Measurements from ENCODE around the gene PTX4.
A peak's percentile ranks its signal among the peaks of the same experiment; 100 is the strongest.
"Not testable (repeated sequence)": the region's sequence is repeated elsewhere in the genome, so short reads cannot be mapped to it uniquely, and the experiment has no call there.

PTX4 gene

GRCh38 chr16:1481906-1482835, 6.6 kb downstream of the PTX4 start:
- DNase-seq (ENCODE audit: low read depth) = no peak

- DNase-seq (ENCODE audit: low read depth) = not testable (repeated sequence)
These were observed 9.8 kb downstream of the PTX4 start for GRCh38 chr16:1478937-1479336.

GRCh38 chr16:1477033-1477432, 11.7 kb downstream of the PTX4 start:
- DNase-seq (ENCODE audit: low read depth) = no peak

GRCh38 chr16:1475552-1476114, 13.1 kb downstream of the PTX4 start:
- DNase-seq (ENCODE audit: low read depth) = no peak

GRCh38 chr16:1474796-1475551, 13.8 kb downstream of the PTX4 start, which contains the start of gene CLCN7:
CLCN7 (minus strand) TSS chr16:1475028; CDS start chr16:1474974, 54 bp downstream.
- DNase-seq (ENCODE audit: low read depth) = peak; percentile 79

GRCh38 chr16:1474082-1474795, 14.5 kb downstream of the PTX4 start:
- no peak for DNase-seq (ENCODE audit: low read depth)

- DNase-seq (ENCODE audit: low read depth) = no peak
These were observed 15.8 kb downstream of the PTX4 start for GRCh38 chr16:1472974-1473373.

- no peak for DNase-seq (ENCODE audit: low read depth)
These were observed 17.1 kb downstream of the PTX4 start for GRCh38 chr16:1471569-1472194.

- DNase-seq (ENCODE audit: low read depth) = no peak
These were observed 18.1 kb downstream of the PTX4 start for GRCh38 chr16:1470481-1471251.

- no peak for DNase-seq (ENCODE audit: low read depth)
These were observed 19.0 kb downstream of the PTX4 start for GRCh38 chr16:1469693-1470201.

- DNase-seq (ENCODE audit: low read depth) = not testable (repeated sequence)
These were observed 19.6 kb downstream of the PTX4 start for GRCh38 chr16:1469141-1469540.

GRCh38 chr16:1468426-1468810, 20.3 kb downstream of the PTX4 start:
- DNase-seq (ENCODE audit: low read depth) = no peak

GRCh38 chr16:1466968-1467521, 21.7 kb downstream of the PTX4 start:
- no peak for DNase-seq (ENCODE audit: low read depth)

- no peak for DNase-seq (ENCODE audit: low read depth)
These were observed 22.7 kb downstream of the PTX4 start for GRCh38 chr16:1466054-1466453.

GRCh38 chr16:1465567-1465915, 23.2 kb downstream of the PTX4 start:
- no peak for DNase-seq (ENCODE audit: low read depth)

- no peak for DNase-seq (ENCODE audit: low read depth)
These were observed 23.7 kb downstream of the PTX4 start for GRCh38 chr16:1464894-1465566.

- no peak for DNase-seq (ENCODE audit: low read depth)
These were observed 24.4 kb downstream of the PTX4 start for GRCh38 chr16:1464196-1464893.

- DNase-seq (ENCODE audit: low read depth) = no peak
These were observed 27.6 kb downstream of the PTX4 start for GRCh38 chr16:1461146-1461545.

- DNase-seq (ENCODE audit: low read depth) = no peak
These were observed 28.1 kb downstream of the PTX4 start for GRCh38 chr16:1460602-1461138.
